ENCODE data around the gene HCN4.

HCN4 gene

DNA sequence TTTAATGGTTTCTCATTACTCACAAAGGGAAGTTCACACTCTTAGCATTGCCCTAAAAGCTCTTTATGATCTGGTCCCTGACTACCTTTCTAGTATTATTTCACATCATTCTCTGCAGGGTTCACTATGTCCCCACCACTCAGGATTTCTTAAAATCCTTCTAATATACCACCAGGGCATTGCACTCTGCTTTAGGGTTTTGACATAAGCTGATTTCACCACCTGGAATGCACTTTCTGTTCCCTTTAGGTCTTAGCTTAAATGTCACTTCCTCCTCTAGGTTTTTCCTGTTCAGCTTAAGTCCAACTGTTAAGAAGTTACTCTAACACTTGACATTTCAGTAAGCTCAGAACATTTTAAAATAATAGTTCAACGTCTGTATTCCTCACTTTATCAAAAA lies 81.7 kb downstream of the HCN4 start:
- peaks cover 68% of the 10 kb centered on the region for H3K36me3 ChIP-seq (ENCODE audit: control insufficient read depth, insufficient read depth, low read length)
- no peak overlapping the region for H3K27ac ChIP-seq (ENCODE audit: low read depth, low read length)
- H3K27me3 ChIP-seq (ENCODE audit: control insufficient read depth, insufficient read depth, low read length), result no peaks in the 10 kb centered on the region
- no peak overlapping the region for H3K9ac ChIP-seq (ENCODE audit: low read depth, low read length)
- H3K4me1 ChIP-seq (ENCODE audit: control insufficient read depth, insufficient read depth, low read length), result no peaks in the 10 kb centered on the region
- H3K9me3 ChIP-seq (ENCODE audit: control insufficient read depth, insufficient read depth, low read length), result no peaks in the 10 kb centered on the region
- no peak overlapping the region for H3K4me3 ChIP-seq (ENCODE audit: low read depth, low read length)

- Histone ChIP-seq H3K9me3 (ENCODE audit: control insufficient read depth, insufficient read depth, low read length) (no peaks in the 10 kb centered on the region), H3K27ac (ENCODE audit: low read depth, low read length) (no peak overlapping the region), H3K4me3 (ENCODE audit: low read depth, low read length) (no peak overlapping the region), H3K9ac (ENCODE audit: low read depth, low read length) (no peak overlapping the region), H3K4me1 (ENCODE audit: control insufficient read depth, insufficient read depth, low read length) (no peaks in the 10 kb centered on the region), H3K36me3 (ENCODE audit: control insufficient read depth, insufficient read depth, low read length) (peaks cover 68% of the 10 kb centered on the region), H3K27me3 (ENCODE audit: control insufficient read depth, insufficient read depth, low read length) (no peaks in the 10 kb centered on the region)
These were observed 82.4 kb downstream of the HCN4 start for GRCh38 chr15:73286311-73286710.

- H3K27me3 ChIP-seq (ENCODE audit: control insufficient read depth, insufficient read depth, low read length), result no peaks in the 10 kb centered on the region
- no peaks in the 10 kb centered on the region for H3K4me1 ChIP-seq (ENCODE audit: control insufficient read depth, insufficient read depth, low read length)
- H3K36me3 ChIP-seq (ENCODE audit: control insufficient read depth, insufficient read depth, low read length), result peaks cover 59% of the 10 kb centered on the region
- no peak overlapping the region for H3K4me3 ChIP-seq (ENCODE audit: low read depth, low read length)
- no peak overlapping the region for H3K9ac ChIP-seq (ENCODE audit: low read depth, low read length)
- H3K9me3 ChIP-seq (ENCODE audit: control insufficient read depth, insufficient read depth, low read length), result no peaks in the 10 kb centered on the region
- H3K27ac ChIP-seq (ENCODE audit: low read depth, low read length), result no peak overlapping the region
These were observed 84.6 kb downstream of the HCN4 start for GRCh38 chr15:73284090-73284716.

- H3K36me3 ChIP-seq (ENCODE audit: control insufficient read depth, insufficient read depth, low read length), result peaks cover 58% of the 10 kb centered on the region
- no peaks in the 10 kb centered on the region for H3K9me3 ChIP-seq (ENCODE audit: control insufficient read depth, insufficient read depth, low read length)
- no peaks in the 10 kb centered on the region for H3K27me3 ChIP-seq (ENCODE audit: control insufficient read depth, insufficient read depth, low read length)
These were observed 85.3 kb downstream of the HCN4 start for GRCh38 chr15:73283366-73283962.

GRCh38 chr15:73282567-73283365 lies 86.0 kb downstream of the HCN4 start:
- Histone ChIP-seq H3K27ac (ENCODE audit: low read depth, low read length) (no peak overlapping the region), H3K27me3 (ENCODE audit: control insufficient read depth, insufficient read depth, low read length) (no peaks in the 10 kb centered on the region), H3K4me3 (ENCODE audit: low read depth, low read length) (no peak overlapping the region), H3K9ac (ENCODE audit: low read depth, low read length) (no peak overlapping the region), H3K4me1 (ENCODE audit: control insufficient read depth, insufficient read depth, low read length) (no peaks in the 10 kb centered on the region), H3K9me3 (ENCODE audit: control insufficient read depth, insufficient read depth, low read length) (no peaks in the 10 kb centered on the region), H3K36me3 (ENCODE audit: control insufficient read depth, insufficient read depth, low read length) (peaks cover 51% of the 10 kb centered on the region)

More at GRCh38 chr15:73283366-73283962, 85.3 kb downstream of the HCN4 start:
- Histone ChIP-seq H3K27ac (ENCODE audit: low read depth, low read length) (no peak overlapping the region), H3K9ac (ENCODE audit: low read depth, low read length) (no peak overlapping the region), H3K4me3 (ENCODE audit: low read depth, low read length) (no peak overlapping the region), H3K4me1 (ENCODE audit: control insufficient read depth, insufficient read depth, low read length) (no peaks in the 10 kb centered on the region)

DNA sequence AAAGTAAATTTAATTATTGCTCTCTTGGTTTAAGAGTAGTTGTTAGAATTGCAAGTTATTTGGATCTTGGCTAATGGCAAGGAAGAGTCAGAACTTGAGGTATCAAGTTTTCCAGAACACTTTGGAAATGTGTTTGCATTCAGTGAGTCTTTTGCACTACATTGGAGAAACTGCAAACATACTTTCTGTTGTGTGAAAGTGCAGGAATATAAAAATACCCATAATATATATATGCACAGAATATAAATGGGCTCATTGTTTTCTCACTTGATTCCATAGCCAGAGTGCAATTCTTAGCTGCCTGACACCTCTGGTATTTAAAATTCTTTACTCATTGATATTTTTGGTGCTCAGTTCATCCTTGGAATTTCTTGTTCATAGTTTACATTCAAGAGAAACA lies 92.9 kb downstream of the HCN4 start:
- Histone ChIP-seq H3K36me3 (ENCODE audit: control insufficient read depth, insufficient read depth, low read length) (peaks cover 18% of the 10 kb centered on the region), H3K27me3 (ENCODE audit: control insufficient read depth, insufficient read depth, low read length) (no peaks in the 10 kb centered on the region), H3K4me3 (ENCODE audit: low read depth, low read length) (no peak overlapping the region), H3K27ac (ENCODE audit: low read depth, low read length) (no peak overlapping the region), H3K9me3 (ENCODE audit: control insufficient read depth, insufficient read depth, low read length) (no peaks in the 10 kb centered on the region), H3K9ac (ENCODE audit: low read depth, low read length) (no peak overlapping the region), H3K4me1 (ENCODE audit: control insufficient read depth, insufficient read depth, low read length) (peaks cover 4% of the 10 kb centered on the region)

DNA sequence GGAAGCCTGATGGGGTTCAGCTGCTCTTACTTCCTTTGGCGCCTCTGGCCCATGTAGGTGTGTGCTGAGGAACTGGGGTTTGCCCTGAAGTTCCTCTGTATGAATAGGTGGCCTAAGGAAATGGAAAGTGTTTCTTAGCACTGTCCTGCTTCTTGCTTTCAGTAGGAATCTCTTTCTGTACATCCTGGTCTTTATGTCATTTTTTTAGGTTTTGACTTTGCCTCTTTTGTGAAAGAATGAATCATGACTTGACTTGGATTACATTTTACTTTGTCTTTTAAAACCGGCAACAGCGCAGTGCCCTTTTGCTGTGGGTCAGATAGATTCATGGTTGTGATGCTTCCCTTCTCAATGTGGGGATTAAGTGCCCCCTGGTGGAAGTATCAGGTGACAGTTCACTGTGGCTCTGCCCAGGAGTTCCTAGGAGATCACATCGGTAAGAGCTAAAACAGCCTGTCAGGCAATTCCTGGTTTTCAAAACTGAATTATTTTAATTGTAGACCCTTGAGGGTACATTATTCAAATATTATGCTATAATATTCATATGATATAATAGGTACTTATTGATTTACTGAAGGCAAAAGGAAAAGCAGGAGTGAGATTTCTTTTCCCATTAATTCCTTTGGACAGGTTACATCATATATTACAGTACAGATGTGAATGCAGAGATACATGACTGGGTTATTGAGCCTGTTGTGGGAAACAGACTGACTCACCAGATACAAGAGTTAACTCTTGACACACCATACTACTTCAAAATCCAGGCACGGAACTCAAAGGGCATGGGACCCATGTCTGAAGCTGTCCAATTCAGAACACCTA lies 95.4 kb downstream of the HCN4 start:
- Histone ChIP-seq H3K4me3 (ENCODE audit: low read depth, low read length) (no peak overlapping the region), H3K27ac (ENCODE audit: low read depth, low read length) (peak overlapping the region; percentile 9), H3K9me3 (ENCODE audit: control insufficient read depth, insufficient read depth, low read length) (no peaks in the 10 kb centered on the region), H3K4me1 (ENCODE audit: control insufficient read depth, insufficient read depth, low read length) (peaks cover 4% of the 10 kb centered on the region), H3K36me3 (ENCODE audit: control insufficient read depth, insufficient read depth, low read length) (peaks cover 28% of the 10 kb centered on the region), H3K9ac (ENCODE audit: low read depth, low read length) (no peak overlapping the region), H3K27me3 (ENCODE audit: control insufficient read depth, insufficient read depth, low read length) (no peaks in the 10 kb centered on the region)

DNA sequence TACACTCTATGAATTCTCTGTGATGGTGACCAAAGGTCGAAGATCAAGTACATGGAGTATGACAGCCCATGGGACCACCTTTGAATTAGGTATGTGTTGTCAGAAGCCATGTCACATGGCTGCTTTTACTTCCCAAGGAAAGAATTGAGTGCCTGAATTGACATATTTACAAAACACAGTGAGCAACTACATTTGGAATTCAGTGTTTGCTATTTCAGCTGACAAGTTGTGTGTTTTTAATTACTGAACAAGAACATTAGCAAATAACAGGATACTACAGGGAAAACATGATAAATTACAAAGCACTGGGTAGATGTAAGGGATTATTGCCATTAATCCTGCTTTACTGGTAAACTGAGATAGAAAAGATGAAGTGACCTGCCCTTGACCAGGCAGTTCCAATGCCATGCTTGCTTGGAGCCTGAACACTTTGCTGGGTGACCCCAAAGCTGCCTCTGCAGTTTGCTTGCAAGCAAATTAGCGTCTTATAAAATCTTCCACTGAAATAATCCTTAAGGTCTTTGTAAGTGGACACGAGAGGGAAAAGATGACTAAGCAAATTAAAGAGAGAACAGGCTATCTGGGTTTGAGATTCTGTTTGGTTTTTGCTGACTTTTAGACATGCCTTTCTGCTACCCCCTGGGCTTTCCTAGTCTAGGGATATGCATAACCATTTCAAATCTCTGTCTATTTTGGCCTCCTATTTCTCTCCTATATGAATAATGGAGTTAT lies 98.2 kb downstream of the HCN4 start:
- no peak overlapping the region for H3K9ac ChIP-seq (ENCODE audit: low read depth, low read length)
- H3K9me3 ChIP-seq (ENCODE audit: control insufficient read depth, insufficient read depth, low read length), result no peaks in the 10 kb centered on the region
- no peaks in the 10 kb centered on the region for H3K27me3 ChIP-seq (ENCODE audit: control insufficient read depth, insufficient read depth, low read length)
- H3K36me3 ChIP-seq (ENCODE audit: control insufficient read depth, insufficient read depth, low read length), result peaks cover 43% of the 10 kb centered on the region
- no peak overlapping the region for H3K27ac ChIP-seq (ENCODE audit: low read depth, low read length)
- no peak overlapping the region for H3K4me3 ChIP-seq (ENCODE audit: low read depth, low read length)
- H3K4me1 ChIP-seq (ENCODE audit: control insufficient read depth, insufficient read depth, low read length), result peaks cover 4% of the 10 kb centered on the region

All from HUES48 (cell line).